Stomach (tissue), 4 donors: ENCODE results near the gene AFDN.

ENCODE experiments used
- EP300 ChIP-seq: sonication (generic); formaldehyde crosslinking; IDR thresholded peaks from one replicate; pipeline ENCODE4 v1.6.1; 2017; ENCODE audit warnings: antibody characterized with exemption
- POLR2A ChIP-seq, 4 donors: fragments of 450-650 bp; IDR thresholded peaks; one replicate each; pipeline ENCODE4 v1.6.1; 2016; ENCODE audit warnings: antibody characterized with exemption in 4 of 4, control low read depth in 2 of 4, mild to moderate bottlenecking in 1 of 4, moderate library complexity in 1 of 4
- TF ChIP-seq, protein P1 (sequence below), 7 experiments: fragments of 450-650 bp in 4 of 7; fragments of 200-600 bp in 3 of 7; sonication (generic) in 3 of 7; IDR thresholded peaks; one replicate each; pipeline ENCODE4 v1.5.1; 2016 to 2019; ENCODE audit warnings: antibody characterized with exemption in 7 of 7, control low read depth in 2 of 7, mild to moderate bottlenecking in 1 of 7

DNA sequence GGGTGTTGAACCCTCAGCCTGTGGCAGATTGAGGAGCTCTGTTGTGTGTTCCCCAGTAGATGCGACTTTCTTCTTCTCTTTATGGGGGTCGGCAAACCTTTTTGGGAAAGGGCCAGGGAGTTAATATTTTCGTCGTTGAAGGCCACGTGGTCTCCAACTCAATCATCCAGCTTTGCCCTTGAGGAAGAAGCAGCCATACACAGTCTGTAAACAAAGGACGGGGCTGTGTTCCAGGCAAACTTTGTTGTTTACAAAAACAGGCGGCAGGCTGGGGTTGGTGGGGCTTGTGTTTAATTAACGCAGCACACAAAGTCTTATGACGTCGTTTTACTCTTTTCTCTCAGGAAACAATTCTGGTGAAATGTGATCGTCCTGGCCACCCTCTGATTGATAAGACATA is 190.9 kb downstream of the AFDN start:
- no peak for TF ChIP-seq POLR2A (IDR thresholded peaks at IDR 0.05)
- TF ChIP-seq, protein P1, sequence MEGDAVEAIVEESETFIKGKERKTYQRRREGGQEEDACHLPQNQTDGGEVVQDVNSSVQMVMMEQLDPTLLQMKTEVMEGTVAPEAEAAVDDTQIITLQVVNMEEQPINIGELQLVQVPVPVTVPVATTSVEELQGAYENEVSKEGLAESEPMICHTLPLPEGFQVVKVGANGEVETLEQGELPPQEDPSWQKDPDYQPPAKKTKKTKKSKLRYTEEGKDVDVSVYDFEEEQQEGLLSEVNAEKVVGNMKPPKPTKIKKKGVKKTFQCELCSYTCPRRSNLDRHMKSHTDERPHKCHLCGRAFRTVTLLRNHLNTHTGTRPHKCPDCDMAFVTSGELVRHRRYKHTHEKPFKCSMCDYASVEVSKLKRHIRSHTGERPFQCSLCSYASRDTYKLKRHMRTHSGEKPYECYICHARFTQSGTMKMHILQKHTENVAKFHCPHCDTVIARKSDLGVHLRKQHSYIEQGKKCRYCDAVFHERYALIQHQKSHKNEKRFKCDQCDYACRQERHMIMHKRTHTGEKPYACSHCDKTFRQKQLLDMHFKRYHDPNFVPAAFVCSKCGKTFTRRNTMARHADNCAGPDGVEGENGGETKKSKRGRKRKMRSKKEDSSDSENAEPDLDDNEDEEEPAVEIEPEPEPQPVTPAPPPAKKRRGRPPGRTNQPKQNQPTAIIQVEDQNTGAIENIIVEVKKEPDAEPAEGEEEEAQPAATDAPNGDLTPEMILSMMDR (IDR thresholded peaks at IDR 0.05): no peak
- no peak for TF ChIP-seq EP300
